Activated CD4-positive, alpha-beta T cell treated with anti-CD3 and anti-CD28 coated beads, Interleukin-2, Interleukin-4, amounts not matched to agents 100 ng/mL and 50 ng/mL, durations not matched to agents 16 hours and 8 hours (primary cell): Measurements from ENCODE around the gene ASPG.
"Not testable (repeated sequence)": the region's sequence is repeated elsewhere in the genome, so short reads cannot be mapped to it uniquely, and the experiment has no call there.

Experiments
- DNase-seq: peaks from one replicate; pipeline ENCODE4 v3.0.0-alpha.2; 2020; ENCODE audit warnings: low spot score

The ASPG gene

DNA sequence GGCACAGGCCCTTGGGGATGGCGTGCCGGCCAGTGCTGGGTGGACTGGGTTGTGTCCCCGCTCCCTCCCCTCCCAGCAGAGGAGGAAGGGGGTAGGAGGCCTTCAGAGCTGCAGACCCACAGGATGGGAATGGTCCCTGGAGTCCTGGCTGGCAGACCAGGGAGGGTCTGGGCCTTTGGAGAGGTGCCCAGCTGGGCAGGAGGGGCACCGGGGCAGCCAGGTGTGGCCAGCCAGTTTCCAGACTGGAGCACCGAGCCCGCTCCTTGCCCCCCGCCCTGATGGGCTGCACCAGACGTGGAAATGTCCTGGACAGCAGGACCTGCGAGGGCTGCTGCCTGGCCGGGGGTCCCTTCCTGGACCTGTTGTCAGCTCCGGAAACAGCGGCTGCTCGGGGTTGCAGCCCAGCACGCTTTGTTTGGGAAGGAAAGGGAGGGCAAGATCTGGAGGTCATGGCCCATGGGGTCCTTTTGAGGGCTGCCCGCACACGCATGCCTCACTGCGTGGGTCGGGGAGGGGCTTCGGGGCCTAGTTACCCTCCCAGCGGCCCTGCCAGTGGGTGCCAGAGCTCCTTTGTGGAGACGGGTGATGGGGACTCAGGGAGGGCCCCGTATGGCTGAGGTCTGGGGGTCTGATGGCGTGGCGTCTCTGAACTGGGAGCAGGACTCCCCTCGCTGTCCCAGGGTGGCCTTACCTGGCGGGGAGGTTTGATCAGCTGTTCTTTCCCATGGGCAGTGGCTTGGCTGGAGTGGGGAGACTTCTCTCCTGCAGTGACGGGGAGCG lies 62.0 kb downstream of the ASPG start:
- DNase-seq, result no peak

DNA sequence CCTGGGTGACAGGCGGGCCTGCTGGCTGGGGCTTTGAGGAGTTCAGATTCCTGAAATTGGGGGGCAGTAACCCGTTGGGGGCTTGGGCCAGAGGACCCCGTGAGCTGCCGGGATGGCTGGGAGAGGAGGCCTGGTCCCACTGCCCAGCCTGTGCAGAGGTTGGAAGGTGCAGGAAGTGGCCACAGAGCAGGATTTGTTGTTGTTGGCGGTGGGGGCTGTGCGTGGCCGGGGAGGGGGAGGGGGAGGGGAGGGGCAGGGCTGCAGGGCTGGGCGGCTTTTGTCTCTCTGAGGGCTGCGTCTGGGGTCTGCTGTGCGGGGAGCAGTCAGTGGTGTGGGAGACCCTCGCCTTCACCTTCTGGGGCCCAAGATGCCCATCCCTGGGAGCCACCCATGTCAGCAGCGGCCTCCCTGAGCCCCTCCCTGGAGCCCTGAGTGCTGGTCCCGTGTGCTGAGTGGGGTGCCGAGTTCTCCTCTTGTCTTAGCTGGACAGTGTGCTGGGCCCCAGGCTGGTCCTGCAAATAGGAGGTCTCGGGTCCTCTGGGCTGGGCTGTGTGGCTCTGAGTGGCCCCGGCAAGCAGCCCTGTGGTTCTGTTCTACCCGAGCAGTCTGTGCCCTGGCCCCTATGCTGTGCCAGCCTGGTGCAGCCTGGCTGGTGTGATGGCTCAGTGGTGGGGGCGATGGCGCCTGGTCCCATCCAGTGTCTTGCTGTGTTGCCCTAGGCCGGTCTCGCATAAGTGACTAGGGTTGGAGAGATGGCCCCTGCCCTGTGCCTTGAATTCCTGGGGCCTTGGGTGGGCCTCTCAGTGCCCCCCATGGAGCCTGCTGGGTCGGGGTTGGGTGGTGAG lies 63.2 kb downstream of the ASPG start:
- no peak for DNase-seq

DNA sequence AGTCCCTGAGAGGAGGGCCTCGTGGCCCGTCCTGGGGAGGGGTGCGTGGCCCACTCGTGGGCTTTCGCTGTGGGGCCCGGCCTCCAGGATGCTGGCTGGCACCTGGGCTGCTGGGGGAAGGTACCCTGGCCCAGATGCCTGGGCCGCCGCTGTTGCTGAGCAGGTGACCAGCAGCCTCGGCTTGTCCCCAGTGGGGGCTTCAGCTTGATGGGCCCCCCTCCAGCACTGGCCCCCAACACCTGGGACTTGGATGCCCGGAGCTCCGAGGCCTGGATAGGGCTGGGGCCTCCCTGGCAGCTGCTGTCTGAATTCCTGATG lies 63.7 kb downstream of the ASPG start:
- no peak for DNase-seq

DNA sequence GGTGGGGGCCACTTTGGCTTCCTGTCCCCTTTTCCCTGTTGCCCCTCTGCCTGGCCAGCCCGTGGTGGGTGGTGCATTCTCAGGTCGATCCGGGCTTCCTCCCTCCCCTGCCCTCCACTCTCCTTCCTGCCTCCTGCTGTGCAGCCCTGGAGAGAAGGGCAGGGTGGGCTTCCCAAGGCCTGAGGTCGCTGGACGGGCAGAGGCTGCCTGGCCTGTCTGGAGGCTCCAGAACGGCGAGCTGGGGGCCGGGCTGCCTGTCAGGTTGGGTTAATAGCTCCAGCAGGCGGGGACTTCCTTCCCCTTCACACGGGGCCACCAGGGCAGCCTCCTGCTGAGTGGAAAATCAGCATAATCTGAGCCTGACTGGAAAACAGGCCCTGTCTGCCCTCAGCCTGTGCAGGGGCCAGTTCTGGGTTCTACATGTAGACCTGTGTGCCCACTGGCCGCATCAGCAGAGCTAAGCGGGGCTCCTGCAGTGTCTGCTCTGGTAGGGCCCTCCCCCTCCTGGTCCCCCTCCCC lies 64.2 kb downstream of the ASPG start:
- no peak for DNase-seq

DNA sequence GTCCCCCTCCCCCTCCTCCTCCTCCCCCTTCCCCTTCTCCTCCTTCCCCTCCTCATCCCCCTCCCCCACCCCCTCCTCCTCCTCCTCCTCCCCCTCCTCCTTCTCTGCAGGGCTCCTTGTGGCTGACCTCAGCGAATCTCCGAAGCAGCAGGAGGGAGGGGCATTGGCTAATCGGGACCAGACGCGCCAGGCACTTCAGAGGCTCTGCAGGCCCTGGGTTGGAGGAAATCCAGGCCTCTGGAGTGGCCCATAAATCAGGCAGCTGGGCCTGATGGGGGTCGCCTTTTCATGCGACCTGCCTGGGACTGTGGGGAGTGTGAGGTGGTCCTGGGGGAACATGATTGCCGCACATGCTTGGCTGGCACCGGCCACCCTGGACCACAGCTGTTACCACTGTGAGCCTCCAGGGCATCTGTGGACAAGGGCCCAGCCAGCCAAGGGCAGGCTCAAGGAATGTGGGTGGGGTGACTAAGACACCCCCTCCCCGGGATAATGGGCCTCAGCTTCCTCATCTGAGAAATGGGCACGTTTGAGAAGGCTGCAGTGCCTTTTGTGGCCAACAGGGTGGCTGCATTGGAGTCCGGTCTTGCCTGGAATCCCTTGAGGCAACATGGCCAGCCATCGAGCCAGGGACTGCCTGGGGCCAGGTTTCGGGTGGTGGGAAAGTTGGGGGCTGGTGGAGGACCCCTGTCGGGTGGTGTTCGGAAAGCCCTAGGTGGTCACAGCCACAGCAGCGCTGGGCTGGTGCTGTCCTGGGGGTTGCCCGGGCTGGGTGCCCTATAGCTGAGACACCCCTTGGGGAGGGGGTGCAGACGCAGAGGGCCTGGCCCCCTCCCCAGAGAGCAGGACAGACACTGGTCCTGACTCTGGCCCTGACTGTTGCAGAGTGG lies 64.9 kb downstream of the ASPG start:
- peak; percentile 11 for DNase-seq

DNA sequence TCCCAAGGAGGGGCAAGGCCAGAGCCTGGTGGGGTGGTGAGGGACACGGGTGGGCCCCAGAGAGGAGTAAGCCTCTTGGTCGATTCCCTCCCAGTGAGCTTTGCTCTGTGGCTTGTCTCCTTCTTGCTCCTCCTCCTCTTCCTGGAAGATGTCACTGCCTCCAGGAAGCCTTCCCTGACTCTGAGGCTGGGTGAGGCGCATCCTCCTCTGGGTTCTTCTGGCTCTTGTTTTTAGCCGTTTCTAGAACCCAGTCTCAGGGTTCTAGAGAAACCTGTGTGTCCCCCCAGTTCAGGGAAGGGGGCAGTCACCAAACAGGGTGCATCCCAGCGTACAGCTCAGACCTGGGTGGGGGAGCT lies 65.5 kb downstream of the ASPG start:
- DNase-seq, result no peak

DNA sequence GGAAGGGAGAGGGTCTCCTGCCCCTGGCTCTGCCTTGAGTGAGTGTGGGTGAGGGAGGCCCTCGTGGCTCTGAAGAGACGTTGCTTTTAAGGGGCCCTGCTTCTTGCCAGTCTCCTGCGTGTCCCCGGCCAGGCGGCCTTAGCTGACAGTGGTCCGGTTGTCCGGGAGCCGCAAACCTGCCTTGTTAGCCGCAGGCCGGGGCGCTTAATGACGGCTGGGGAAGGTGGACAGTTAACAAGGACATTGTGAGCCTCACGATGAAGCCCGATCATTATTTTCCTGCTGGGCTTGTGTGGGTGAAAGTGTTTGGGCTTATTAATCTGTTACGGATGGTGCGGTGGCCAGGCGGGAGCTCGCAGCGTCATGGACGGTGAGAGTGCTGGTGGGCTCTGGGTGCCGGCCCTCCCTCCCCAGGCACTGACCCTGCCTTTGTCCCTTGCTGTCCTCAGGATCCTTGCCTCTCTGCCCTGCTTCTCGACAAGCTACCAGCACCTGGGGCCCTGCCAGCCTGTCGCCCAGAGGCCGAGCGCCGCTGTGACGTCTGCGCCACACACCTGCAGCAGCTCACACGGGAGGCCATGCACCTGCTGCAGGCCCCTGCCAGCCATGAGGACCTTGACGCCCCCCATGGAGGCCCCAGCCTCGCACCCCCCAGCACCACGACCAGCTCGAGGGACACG lies 66.2 kb downstream of the ASPG start:
- DNase-seq, result no peak

DNA sequence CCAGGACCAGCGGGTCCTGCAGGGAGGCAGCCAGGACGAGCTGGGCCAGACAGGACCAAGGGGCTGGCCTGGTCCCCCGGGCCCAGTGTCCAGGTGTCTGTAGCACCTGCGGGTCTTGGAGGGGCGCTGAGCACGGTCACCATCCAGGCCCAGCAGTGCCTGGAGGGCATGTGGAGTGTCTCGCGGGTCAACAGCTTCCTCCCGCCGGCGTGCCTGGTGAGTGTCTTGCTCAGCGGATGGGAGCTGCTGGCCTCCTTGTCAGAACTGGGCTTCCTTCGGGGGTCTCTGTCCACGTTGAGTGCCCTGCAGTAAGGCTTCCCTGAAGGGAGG lies 66.7 kb downstream of the ASPG start:
- no peak for DNase-seq

DNA sequence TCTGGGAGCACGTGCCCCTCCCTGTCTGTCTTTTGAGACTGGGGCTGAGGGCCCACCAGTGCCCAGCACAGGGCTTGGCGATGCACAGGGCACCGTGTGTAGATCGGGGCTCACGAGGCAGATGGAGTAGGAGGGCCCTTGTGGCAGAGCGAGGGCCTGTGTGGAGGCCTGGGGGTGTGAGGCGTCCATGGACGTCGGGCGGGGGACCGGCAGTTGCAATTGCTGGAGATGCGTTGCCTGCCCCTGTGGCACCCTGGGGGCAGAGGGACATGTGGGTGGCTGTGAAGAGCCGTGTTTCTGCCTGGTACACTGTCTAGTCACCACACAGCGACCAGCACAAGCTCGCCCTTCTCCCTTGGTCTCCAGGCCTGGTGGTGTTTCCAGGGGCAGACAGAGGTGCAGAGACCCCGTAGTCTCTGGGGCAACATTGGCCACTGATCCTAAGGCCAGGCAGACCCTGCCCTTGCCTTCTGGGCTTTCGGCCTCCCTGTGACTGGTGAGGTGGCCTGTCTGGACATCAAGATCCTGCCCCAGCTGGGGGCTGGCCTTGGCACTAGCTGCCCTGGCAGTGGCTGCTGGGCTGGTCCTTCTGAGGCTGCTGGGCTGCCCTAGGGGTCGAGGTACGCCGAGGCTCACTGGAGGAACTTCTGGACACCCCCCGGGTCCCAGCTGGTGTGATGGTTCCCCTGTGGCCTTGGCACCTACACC lies 67.3 kb downstream of the ASPG start:
- DNase-seq, result no peak

DNA sequence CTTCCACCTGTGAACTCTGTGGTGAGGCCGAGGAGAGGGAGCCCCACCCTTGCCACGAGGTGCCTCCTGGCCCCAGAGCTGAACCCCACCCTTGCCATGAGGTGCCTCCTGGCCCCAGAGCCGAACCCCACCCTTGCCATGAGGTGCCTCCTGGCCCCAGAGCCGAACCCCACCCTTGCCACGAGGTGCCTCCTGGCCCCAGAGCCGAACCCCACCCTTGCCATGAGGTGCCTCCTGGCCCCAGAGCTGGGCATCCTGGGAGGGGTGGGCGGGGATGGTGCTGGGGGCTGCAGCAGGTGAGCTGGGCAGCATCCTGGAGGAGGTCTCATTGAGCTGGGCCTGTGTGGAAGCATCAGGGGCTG lies 67.9 kb downstream of the ASPG start:
- DNase-seq, result not testable (repeated sequence)

DNA sequence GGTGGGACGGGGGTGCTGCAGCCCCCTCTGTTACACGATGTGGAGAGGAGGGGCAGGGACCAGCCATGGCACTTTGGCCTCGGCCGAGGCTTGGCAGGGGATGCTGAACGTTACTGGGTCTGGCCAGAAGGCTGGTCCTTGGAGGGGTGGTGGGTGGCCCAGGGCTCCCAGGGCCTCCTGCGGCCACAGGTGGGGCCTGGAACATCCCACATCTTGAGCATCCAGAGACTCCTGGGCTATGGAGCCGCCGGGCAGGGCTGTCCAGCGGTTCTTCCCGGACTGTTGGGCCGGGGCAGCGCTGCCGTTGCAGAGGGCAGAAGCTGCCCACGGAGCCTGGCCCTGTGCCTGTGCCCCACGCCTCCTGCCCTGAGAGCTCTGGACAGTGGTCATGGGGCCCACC lies 68.7 kb downstream of the ASPG start:
- no peak for DNase-seq

DNA sequence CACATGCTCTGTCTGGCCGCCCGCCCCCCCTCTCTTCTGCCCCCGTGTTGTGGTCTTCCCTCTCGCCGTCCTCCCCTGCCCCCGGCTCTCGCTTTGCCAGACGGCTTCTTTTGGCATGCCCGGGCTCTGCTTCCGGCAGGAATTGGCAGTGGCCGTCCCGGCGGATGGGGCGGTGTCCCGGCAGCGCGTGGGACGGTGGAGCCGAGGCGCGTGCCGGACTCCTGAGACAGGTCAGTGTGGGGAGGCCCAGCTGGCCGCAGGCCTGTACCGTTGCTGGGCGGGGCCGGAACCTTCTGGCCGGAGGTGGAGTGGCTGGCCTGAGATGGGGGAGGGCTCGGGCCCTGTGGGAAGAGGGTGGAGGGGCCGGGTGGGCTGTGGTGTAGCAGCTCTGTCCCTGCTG lies 70.0 kb downstream of the ASPG start:
- DNase-seq, result no peak

DNA sequence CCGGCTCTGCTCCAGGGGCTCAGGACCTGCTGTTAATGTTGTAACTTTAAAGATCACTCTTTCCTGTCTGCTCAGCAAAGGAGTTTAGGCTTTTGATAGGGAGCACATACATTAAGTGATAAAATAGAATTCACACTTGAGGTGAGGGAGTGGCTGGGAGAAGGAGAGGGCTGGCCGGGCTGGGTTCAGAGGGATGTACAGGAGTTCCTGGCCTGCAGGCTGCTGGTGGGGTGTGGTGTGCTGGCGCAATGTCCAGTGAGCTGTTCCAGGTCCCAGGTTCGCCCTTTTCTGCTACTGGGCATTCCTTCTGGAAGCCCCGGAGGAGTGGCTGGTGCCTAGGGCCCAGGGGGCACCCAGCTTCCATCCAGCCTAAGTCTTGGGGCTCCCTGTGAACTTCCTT lies 70.6 kb downstream of the ASPG start:
- no peak for DNase-seq

DNA sequence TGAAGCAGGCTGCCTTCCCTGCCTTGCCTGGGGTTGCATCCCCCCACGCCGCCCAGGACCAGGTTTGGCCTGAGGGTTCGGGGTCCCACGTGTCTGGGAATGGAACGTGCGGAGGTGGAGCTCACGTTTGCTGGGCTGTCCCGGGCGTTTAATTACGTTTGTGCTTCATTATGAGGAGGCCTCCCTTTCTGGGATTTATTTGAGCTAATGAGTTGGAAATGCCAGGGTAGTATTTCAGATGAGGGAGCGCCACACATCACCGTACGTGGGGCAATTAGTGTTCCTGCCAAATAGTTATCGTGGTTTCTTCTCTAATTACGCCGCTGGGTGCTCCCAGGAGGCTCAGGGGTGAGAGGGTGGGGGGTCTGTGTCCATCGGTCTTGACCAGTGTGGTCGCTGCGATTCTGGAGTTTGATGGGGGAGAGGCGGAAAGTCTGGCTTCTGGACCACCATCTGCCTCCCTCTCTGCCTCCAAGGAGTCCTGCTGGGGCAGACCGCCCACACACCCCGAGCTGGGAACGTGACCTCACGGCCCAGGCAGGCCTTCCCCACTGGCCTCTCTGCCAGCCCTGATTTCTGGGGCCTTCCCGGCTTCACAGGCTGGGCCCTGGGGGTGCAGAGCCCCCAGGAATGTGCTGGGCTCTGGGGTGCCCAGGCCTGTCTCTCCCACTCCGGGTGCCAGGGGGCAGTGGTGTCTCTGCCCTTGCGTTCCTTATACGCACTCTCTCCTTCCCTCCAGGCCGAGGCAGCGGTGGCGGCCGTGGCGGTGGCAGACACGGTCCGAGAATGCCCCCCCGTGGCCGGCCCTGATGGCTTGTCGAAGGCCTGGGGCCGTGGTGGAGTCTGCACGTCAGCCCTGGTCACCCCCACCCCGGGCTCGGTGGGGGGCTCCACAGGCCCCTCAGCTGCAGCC lies 71.8 kb downstream of the ASPG start:
- DNase-seq, result no peak

DNA sequence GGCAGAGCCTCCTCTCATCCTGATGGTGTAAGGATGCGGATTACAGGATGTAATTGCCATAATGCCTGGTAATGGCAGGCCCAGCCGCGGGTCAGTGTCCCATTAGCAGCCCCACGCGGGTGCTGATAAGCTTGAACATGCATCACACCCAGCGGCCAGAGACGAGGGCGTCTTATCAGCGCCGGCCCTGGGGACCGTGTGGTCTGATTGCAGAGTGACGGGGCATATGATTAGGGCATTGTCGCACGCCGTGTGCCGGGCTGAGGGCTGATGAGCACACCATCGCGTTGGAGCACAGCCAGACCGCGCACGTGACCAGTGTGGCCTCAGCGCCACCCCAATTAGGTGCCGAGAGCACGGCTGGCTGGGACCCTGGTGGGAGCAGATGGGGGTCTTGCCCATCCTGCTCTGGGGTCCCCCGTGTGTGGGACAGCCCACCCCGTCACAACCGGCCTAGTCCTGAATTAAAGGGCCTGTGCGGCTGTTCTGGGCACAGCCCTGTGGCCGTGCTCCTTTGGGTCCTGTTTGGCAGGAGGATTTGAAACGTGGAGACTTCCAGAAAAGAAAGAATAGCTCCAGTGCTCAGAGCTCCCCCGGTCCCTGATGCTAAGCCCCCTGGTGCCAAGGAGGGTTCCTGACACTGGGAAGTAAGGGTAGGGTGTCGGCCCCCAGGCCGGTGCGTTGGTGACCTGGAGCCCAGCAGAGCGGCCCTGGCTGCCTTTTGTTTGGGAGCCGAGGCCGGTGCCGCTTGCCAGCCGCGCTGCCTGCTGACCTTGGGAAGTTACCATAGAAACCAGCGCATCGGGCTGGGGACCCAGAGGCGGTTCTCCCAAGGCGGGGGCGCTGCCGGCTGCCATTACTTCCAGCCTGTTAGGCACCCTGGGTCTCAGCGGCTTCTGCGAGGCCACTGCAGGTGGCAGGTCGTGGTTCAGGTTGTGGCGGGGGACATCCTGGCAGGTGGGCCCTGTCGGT lies 73.6 kb downstream of the ASPG start:
- no peak for DNase-seq

DNA sequence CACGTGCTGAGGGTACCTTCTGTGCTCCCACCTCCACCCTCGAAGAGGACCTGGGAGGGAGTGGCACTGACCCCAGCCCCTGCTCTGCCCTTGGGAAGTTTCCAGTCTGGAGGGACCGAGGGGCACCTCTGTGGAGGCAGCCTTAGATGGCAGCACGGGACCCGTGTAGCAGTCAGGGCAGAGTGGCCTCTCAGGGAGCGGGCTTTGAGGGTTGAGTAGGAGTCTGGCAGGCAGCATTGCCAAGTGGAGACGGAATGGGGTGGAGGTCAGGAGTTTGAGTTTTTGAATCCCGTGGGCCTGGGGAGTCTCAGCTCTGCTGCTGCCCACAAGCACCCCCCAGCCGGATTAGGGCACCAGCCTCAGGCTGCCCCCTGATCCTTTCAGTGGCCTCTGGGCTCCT lies 74.5 kb downstream of the ASPG start:
- no peak for DNase-seq

DNA sequence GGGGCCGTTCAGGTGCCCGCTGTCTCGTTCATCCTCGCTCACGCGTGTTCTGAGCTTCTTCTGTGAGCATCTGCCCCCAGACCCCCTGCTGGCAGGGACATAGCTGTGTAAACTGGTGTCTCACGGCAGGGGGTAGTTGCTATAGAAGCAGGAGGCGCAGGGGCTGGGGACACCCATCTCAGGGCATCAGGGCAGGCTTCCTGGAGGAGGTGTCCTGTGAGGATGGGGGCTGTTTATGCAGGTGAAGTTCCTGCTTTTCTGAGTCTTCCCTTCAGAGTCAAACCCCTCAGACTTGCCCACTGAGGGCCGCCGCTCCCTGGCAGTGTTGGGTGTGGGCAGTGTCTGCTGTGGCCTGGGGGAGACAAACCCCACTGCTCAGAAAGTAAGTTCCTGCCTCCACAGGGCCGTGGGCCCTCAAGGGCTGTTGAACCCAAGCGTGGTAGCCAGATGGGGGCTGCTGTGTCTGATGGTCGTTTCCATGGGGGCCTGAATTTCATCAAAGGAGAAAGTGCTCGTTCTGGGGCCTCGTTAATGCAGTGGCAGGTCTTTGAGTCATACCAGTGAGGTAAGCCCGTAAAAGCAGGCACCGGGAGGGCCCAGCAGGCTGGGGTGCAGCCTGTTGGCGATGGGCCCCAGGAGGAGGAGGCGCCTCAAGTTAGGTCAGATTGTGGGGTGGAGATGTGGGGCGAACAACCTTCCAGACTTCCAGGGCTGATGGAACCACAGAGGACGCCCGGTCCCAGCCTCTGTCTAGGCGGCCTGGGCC lies 76.3 kb downstream of the ASPG start:
- no peak for DNase-seq

DNA sequence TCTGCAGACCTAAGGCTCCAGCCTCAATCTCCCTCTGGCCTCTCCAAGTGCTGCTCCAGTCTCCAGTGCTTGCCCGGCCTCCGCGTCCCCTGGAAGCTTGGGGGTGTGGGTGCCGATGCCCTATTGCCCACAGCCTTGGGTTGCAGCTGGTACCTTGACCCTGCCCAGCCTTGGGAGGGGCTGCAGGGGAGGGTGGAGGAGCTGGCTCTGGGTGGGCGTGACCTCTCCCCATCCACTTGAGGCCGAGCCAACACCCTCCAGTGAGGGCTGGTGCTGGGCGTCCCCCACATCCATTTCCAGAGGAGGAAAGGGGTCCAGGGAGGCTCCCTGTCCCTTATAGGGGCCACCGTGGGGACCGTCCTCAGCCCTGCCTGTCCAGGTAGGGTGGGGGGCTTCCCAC lies 77.0 kb downstream of the ASPG start:
- DNase-seq, result no peak
